Smooth muscle cell (in vitro differentiated cells): ENCODE results near the gene MATK. TPM values are rescaled to one million over a fixed set of nuclear protein-coding genes. Genes with fewer than 3 reads are reported as not detected.

ENCODE experiments used
- DNase-seq: peaks from one replicate; lab custom pipeline; 2025; ENCODE audit not compliant: unreplicated experiment; lab: John Stamatoyannopoulos, UW
- H2AFZ ChIP-seq: fragments of 200-600 bp; sonication (generic); 2 replicates; pipeline ENCODE4 v1.6.0; 2016; ENCODE audit warnings: antibody characterized with exemption, low read depth, mild to moderate bottlenecking
- H3F3A ChIP-seq: fragments of 200-600 bp; sonication (generic); 2 replicates; pipeline ENCODE4 v1.6.0; 2017; ENCODE audit warnings: antibody characterized with exemption, low read depth
- H3K27ac ChIP-seq: fragments of 200-600 bp; sonication (generic); 2 replicates; pipeline ENCODE4 v1.5.1; 2016; ENCODE audit warnings: low read depth, mild to moderate bottlenecking
- H3K27me3 ChIP-seq: fragments of 200-600 bp; sonication (generic); 2 replicates; pipeline ENCODE4 v1.6.1; 2016; ENCODE audit warnings: low read depth, mild to moderate bottlenecking
- H3K36me3 ChIP-seq: fragments of 200-600 bp; sonication (generic); 2 replicates; pipeline ENCODE4 v1.5.1; 2016; ENCODE audit warnings: low read depth
- H3K4me1 ChIP-seq: fragments of 200-600 bp; sonication (generic); 2 replicates; pipeline ENCODE4 v1.5.1; 2016; ENCODE audit warnings: low read depth
- H3K4me2 ChIP-seq: fragments of 200-600 bp; sonication (generic); 2 replicates; pipeline ENCODE4 v1.6.0; 2016; ENCODE audit warnings: mild to moderate bottlenecking
- H3K4me3 ChIP-seq: fragments of 200-600 bp; sonication (generic); 2 replicates; pipeline ENCODE4 v1.5.1; 2016; ENCODE audit warnings: mild to moderate bottlenecking
- H3K79me2 ChIP-seq: fragments of 200-600 bp; sonication (generic); 2 replicates; pipeline ENCODE4 v1.6.0; 2016; ENCODE audit warnings: low read depth, mild to moderate bottlenecking
- H3K9ac ChIP-seq: fragments of 200-600 bp; sonication (generic); 2 replicates; pipeline ENCODE4 v1.6.0; 2016; ENCODE audit warnings: low read depth
- H3K9me3 ChIP-seq: fragments of 200-600 bp; sonication (generic); replicated peaks from 2 replicates; pipeline ENCODE4 v1.5.1; 2016; ENCODE audit warnings: low read depth
- H4K20me1 ChIP-seq: fragments of 200-600 bp; sonication (generic); 2 replicates; pipeline ENCODE4 v1.6.0; 2016; ENCODE audit warnings: low read depth
- WGBS: methylation state at CpG from one replicate; pipeline ENCODE4 v1.1.7; 2016; ENCODE audit warnings: low lambda C conversion rate; 5-methylcytosine and 5-hydroxymethylcytosine counted together
- polyA plus RNA-seq: library from polyadenylated mRNA; unstranded; fragments of >200 nt; fragmentation: Nextera tagmentation; extraction: Ambion mirVana; gene quantifications from 2 replicates; pipeline ENCODE4 v1.2.1, GENCODE V29; 2016
- total RNA-seq: library from RNA; depleted of rRNA; stranded (reverse); fragments of >200 nt; gene quantifications from 2 replicates; pipeline ENCODE4 v1.2.3, GENCODE V29; 2014
- TF ChIP-seq, protein P1 (sequence below): fragments of 200-600 bp; sonication (generic); IDR thresholded peaks from 2 replicates; pipeline ENCODE4 v1.5.1; 2017; ENCODE audit warnings: borderline replicate concordance, mild to moderate bottlenecking, antibody characterized with exemption; ENCODE audit not compliant: insufficient read depth, poor library complexity, severe bottlenecking

The MATK gene
- total and polyA plus RNA-seq, 2 experiments from 2014 or later: not detected

GRCh38 chr19:3803114-3803888 lies 17.1 kb upstream of the MATK start:
- peaks cover 37% of the 10 kb centered on the region for H3K27me3 ChIP-seq
- no peak overlapping the region for H3K27ac ChIP-seq
- no peaks in the 10 kb centered on the region for H3F3A ChIP-seq
- no peak for DNase-seq
- H3K4me2 ChIP-seq: no peak overlapping the region
- H3K9me3 ChIP-seq: no peaks in the 10 kb centered on the region
- no peaks in the 10 kb centered on the region for H4K20me1 ChIP-seq
- H3K36me3 ChIP-seq: no peaks in the 10 kb centered on the region
- TF ChIP-seq, protein P1, sequence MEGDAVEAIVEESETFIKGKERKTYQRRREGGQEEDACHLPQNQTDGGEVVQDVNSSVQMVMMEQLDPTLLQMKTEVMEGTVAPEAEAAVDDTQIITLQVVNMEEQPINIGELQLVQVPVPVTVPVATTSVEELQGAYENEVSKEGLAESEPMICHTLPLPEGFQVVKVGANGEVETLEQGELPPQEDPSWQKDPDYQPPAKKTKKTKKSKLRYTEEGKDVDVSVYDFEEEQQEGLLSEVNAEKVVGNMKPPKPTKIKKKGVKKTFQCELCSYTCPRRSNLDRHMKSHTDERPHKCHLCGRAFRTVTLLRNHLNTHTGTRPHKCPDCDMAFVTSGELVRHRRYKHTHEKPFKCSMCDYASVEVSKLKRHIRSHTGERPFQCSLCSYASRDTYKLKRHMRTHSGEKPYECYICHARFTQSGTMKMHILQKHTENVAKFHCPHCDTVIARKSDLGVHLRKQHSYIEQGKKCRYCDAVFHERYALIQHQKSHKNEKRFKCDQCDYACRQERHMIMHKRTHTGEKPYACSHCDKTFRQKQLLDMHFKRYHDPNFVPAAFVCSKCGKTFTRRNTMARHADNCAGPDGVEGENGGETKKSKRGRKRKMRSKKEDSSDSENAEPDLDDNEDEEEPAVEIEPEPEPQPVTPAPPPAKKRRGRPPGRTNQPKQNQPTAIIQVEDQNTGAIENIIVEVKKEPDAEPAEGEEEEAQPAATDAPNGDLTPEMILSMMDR: no peak
- H3K79me2 ChIP-seq: no peaks in the 10 kb centered on the region
- no peak overlapping the region for H2AFZ ChIP-seq
- H3K4me1 ChIP-seq: no peaks in the 10 kb centered on the region
- WGBS: 90% methylated on average over 17 of the region's 24 CpGs
- no peak overlapping the region for H3K9ac ChIP-seq
- no peak overlapping the region for H3K4me3 ChIP-seq

GRCh38 chr19:3801412-3802096 lies 15.4 kb upstream of the MATK start:
- H3F3A ChIP-seq: no peaks in the 10 kb centered on the region
- TF ChIP-seq, protein P1: peak; percentile 31
- no peak overlapping the region for H3K4me2 ChIP-seq
- no peaks in the 10 kb centered on the region for H3K79me2 ChIP-seq
- H3K4me3 ChIP-seq: no peak overlapping the region
- DNase-seq: no peak
- no peaks in the 10 kb centered on the region for H3K9me3 ChIP-seq
- no peak overlapping the region for H2AFZ ChIP-seq
- H4K20me1 ChIP-seq: no peaks in the 10 kb centered on the region
- H3K9ac ChIP-seq: no peak overlapping the region
- peaks cover 37% of the 10 kb centered on the region for H3K27me3 ChIP-seq
- WGBS: 11% methylated on average over 44 of the region's 46 CpGs
- no peak overlapping the region for H3K27ac ChIP-seq
- H3K36me3 ChIP-seq: no peaks in the 10 kb centered on the region
- H3K4me1 ChIP-seq: no peaks in the 10 kb centered on the region

- H3K27ac ChIP-seq: no peak overlapping the region
- H3K4me1 ChIP-seq: no peaks in the 10 kb centered on the region
- no peaks in the 10 kb centered on the region for H3K79me2 ChIP-seq
- H3K9ac ChIP-seq: no peak overlapping the region
- no peaks in the 10 kb centered on the region for H3K9me3 ChIP-seq
- H2AFZ ChIP-seq: no peak overlapping the region
- H3K4me3 ChIP-seq: no peak overlapping the region
- no peaks in the 10 kb centered on the region for H4K20me1 ChIP-seq
- H3F3A ChIP-seq: no peaks in the 10 kb centered on the region
- no peak overlapping the region for H3K4me2 ChIP-seq
- WGBS: 63% methylated on average over 21 of the region's 21 CpGs
- DNase-seq: no peak
- peaks cover 37% of the 10 kb centered on the region for H3K27me3 ChIP-seq
- no peaks in the 10 kb centered on the region for H3K36me3 ChIP-seq
- TF ChIP-seq, protein P1: no peak
Observed at GRCh38 chr19:3800996-3801395, 14.8 kb upstream of the MATK start.
